ENCODE results near the gene PLPPR3. TPM values are rescaled to one million over a fixed set of nuclear protein-coding genes. Genes with fewer than 3 reads are reported as not detected.
A peak's percentile ranks its signal among the peaks of the same experiment; 100 is the strongest.

PLPPR3 gene
- polyA plus RNA-seq, 1 donor (not counting 4 experiments of a cell fraction or from before 2014, with no cell fraction given), result not detected

GRCh38 chr19:858868-859843, 37.4 kb upstream of the PLPPR3 start, which contains the start of gene CFD:
TSS of gene CFD (plus strand) at chr19:859664. CDS start at chr19:859690, 26 bp downstream.
- H2AFZ ChIP-seq (ENCODE audit: control insufficient read depth, low read length), result peak within 1 kb of the TSS; percentile 43
- no peak for FAIRE-seq

DNA sequence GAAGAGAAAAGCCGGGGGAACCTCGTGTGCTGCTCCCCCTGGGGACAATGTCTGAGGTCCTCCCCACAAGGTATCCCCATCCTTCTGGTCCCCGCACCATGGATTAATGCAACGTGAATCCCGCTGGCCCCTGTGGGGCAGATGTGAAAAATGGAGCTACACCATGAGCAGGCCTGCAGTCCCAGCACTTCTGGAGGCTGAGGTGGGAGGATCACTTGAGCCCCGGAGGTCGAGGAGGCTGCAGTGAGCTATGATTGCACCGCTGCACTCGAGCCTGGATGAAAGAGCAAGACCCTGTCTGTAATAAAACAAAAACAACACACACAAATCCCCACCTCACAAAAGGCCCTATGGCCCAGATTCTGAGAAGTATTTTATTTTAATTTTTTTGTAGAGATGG, 36.5 kb upstream of the PLPPR3 start:
- FAIRE-seq (no peak), DNase-seq (ENCODE audit: low read depth, low spot score) (no peak)
- Histone ChIP-seq H3K4me3 (ENCODE audit: control insufficient read depth in 2 of 3, extremely low read depth in 1 of 3, insufficient read depth in 2 of 3, low read depth in 1 of 3, low read length in 3 of 3) (no peak overlapping the region), H3K9me3 (ENCODE audit: control insufficient read depth, low read depth, low read length) (no peaks in the 10 kb centered on the region), H3K9me1 (ENCODE audit: control insufficient read depth, extremely low read depth, insufficient read depth, low read length) (no peaks in the 10 kb centered on the region), H3K27me3 (ENCODE audit: control insufficient read depth, extremely low read depth, insufficient read depth, low read length) (peaks cover 17% of the 10 kb centered on the region), H4K20me1 (ENCODE audit: control insufficient read depth, extremely low read depth, insufficient read depth, low read length) (no peaks in the 10 kb centered on the region), H3K4me1 (ENCODE audit: control insufficient read depth, extremely low read depth, insufficient read depth, low read length) (peaks cover 3% of the 10 kb centered on the region), H3K79me2 (ENCODE audit: control insufficient read depth, insufficient read depth, low read length) (no peaks in the 10 kb centered on the region), H3K27ac (ENCODE audit: control insufficient read depth, insufficient read depth, low read length) (no peak overlapping the region), H2AFZ (ENCODE audit: control insufficient read depth, low read length) (no peak overlapping the region), H3K9ac (ENCODE audit: control insufficient read depth, extremely low read depth, insufficient read depth, low read length) (no peak overlapping the region), H3K36me3 (ENCODE audit: control insufficient read depth in 2 of 2, extremely low read depth in 1 of 2, insufficient read depth in 2 of 2, low read length in 2 of 2) (no peaks in the 10 kb centered on the region), H3K4me2 (ENCODE audit: control insufficient read depth, extremely low read depth, insufficient read depth, low read depth, low read length) (no peak overlapping the region)
- dilution Hi-C loops (cut with MboI; ENCODE audit: extremely low pct_ligation_motif_present, low sequenced_read_pairs), result no loop called here
- no peak for TF ChIP-seq EZH2 (IDR thresholded peaks at IDR 0.05; ENCODE audit: low read length)
- TF ChIP-seq, protein P1, sequence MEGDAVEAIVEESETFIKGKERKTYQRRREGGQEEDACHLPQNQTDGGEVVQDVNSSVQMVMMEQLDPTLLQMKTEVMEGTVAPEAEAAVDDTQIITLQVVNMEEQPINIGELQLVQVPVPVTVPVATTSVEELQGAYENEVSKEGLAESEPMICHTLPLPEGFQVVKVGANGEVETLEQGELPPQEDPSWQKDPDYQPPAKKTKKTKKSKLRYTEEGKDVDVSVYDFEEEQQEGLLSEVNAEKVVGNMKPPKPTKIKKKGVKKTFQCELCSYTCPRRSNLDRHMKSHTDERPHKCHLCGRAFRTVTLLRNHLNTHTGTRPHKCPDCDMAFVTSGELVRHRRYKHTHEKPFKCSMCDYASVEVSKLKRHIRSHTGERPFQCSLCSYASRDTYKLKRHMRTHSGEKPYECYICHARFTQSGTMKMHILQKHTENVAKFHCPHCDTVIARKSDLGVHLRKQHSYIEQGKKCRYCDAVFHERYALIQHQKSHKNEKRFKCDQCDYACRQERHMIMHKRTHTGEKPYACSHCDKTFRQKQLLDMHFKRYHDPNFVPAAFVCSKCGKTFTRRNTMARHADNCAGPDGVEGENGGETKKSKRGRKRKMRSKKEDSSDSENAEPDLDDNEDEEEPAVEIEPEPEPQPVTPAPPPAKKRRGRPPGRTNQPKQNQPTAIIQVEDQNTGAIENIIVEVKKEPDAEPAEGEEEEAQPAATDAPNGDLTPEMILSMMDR (optimal IDR thresholded peaks at IDR 0.05 in 1 of 3, IDR thresholded peaks at IDR 0.05 in 1 of 3, conservative IDR thresholded peaks at IDR 0.05 in 1 of 3; ENCODE audit: extremely low read depth in 1 of 3, insufficient read depth in 2 of 3, low read length in 3 of 3), result no peak

More at GRCh38 chr19:858868-859843, 37.4 kb upstream of the PLPPR3 start, which contains the start of gene CFD:
- H3K4me3 ChIP-seq (ENCODE audit: control insufficient read depth in 2 of 3, extremely low read depth in 1 of 3, insufficient read depth in 2 of 3, low read depth in 1 of 3, low read length in 3 of 3), result peak within 1 kb of the TSS in 2 of 3 experiments; percentile 10 to 31
- DNase-seq (ENCODE audit: low read depth, low spot score), result no peak
- no peaks in the 10 kb centered on the region for H3K79me2 ChIP-seq (ENCODE audit: control insufficient read depth, insufficient read depth, low read length)
- peaks cover 3% of the 10 kb centered on the region for H3K4me1 ChIP-seq (ENCODE audit: control insufficient read depth, extremely low read depth, insufficient read depth, low read length)
- H3K27me3 ChIP-seq (ENCODE audit: control insufficient read depth, extremely low read depth, insufficient read depth, low read length), result peaks cover 13% of the 10 kb centered on the region
- peak within 1 kb of the TSS; percentile 51 for H3K4me2 ChIP-seq (ENCODE audit: control insufficient read depth, extremely low read depth, insufficient read depth, low read depth, low read length)
- TF ChIP-seq, protein P1 (optimal IDR thresholded peaks at IDR 0.05 in 1 of 3, IDR thresholded peaks at IDR 0.05 in 1 of 3, conservative IDR thresholded peaks at IDR 0.05 in 1 of 3; ENCODE audit: extremely low read depth in 1 of 3, insufficient read depth in 2 of 3, low read length in 3 of 3), result no peak
- TF ChIP-seq EZH2 (IDR thresholded peaks at IDR 0.05; ENCODE audit: low read length), result no peak
- H3K9me3 ChIP-seq (ENCODE audit: control insufficient read depth, low read depth, low read length), result no peaks in the 10 kb centered on the region
- dilution Hi-C loops (cut with MboI; ENCODE audit: extremely low pct_ligation_motif_present, low sequenced_read_pairs), result no loop called here
- H3K36me3 ChIP-seq (ENCODE audit: control insufficient read depth in 2 of 2, extremely low read depth in 1 of 2, insufficient read depth in 2 of 2, low read length in 2 of 2), result no peaks in the 10 kb centered on the region
- H3K9me1 ChIP-seq (ENCODE audit: control insufficient read depth, extremely low read depth, insufficient read depth, low read length), result no peaks in the 10 kb centered on the region
- H4K20me1 ChIP-seq (ENCODE audit: control insufficient read depth, extremely low read depth, insufficient read depth, low read length), result no peaks in the 10 kb centered on the region
- no peak within 1 kb of the TSS for H3K9ac ChIP-seq (ENCODE audit: control insufficient read depth, extremely low read depth, insufficient read depth, low read length)
- H3K27ac ChIP-seq (ENCODE audit: control insufficient read depth, insufficient read depth, low read length), result no peak within 1 kb of the TSS

Data from keratinocyte (primary cell).